Measurements from ENCODE around the gene TPST1. TPM values are rescaled to one million over a fixed set of nuclear protein-coding genes. Genes with fewer than 3 reads are reported as not detected.
"Not testable (repeated sequence)": the region's sequence is repeated elsewhere in the genome, so short reads cannot be mapped to it uniquely, and the experiment has no call there.

The TPST1 gene
- total and polyA plus RNA-seq, 2 donors (not counting 1 experiment from before 2014, with no cell fraction given): 81.8 to 151 TPM

GRCh38 chr7:66227808-66228207 lies 22.7 kb downstream of the TPST1 start:
- H4K20me1 ChIP-seq (ENCODE audit: control insufficient read depth, extremely low read depth, insufficient read depth, low read length): no peaks in the 10 kb centered on the region
- H3K27ac ChIP-seq (ENCODE audit: insufficient read depth, low read length): no peak overlapping the region
- no peak overlapping the region for H3K9ac ChIP-seq (ENCODE audit: insufficient read depth, low read length)
- peaks cover 18% of the 10 kb centered on the region for H3K79me2 ChIP-seq (ENCODE audit: control insufficient read depth, insufficient read depth, low read length)
- no peaks in the 10 kb centered on the region for H3K9me3 ChIP-seq (ENCODE audit: control insufficient read depth, insufficient read depth, low read depth, low read length)
- DNase-seq (ENCODE audit: low read depth in 2 of 2): no peak
- H3K36me3 ChIP-seq (ENCODE audit: control insufficient read depth, insufficient read depth, low read length): no peaks in the 10 kb centered on the region
- H3K4me1 ChIP-seq (ENCODE audit: control insufficient read depth, extremely low read depth, insufficient read depth, low read length): no peaks in the 10 kb centered on the region
- TF ChIP-seq EZH2 (IDR thresholded peaks at IDR 0.05; ENCODE audit: low read length, missing control alignments) (no peak), CTCF (conservative IDR thresholded peaks at IDR 0.05 in 1 of 2, IDR thresholded peaks at IDR 0.05 in 1 of 2; ENCODE audit: low read depth in 1 of 2, low read length in 2 of 2) (no peak)
- H3K4me2 ChIP-seq (ENCODE audit: extremely low read depth, insufficient read depth, low read length): no peak overlapping the region
- no peak overlapping the region for H2AFZ ChIP-seq (ENCODE audit: low read length)
- H3K27me3 ChIP-seq (ENCODE audit: control insufficient read depth, insufficient read depth, low read length): no peaks in the 10 kb centered on the region
- H3K4me3 ChIP-seq (replicated peaks in 1 of 4; ENCODE audit: control extremely low read depth in 1 of 4, insufficient read depth in 1 of 4, low read depth in 3 of 4, low read length in 4 of 4): no peak overlapping the region

GRCh38 chr7:66231326-66232216 lies 26.4 kb downstream of the TPST1 start:
- H3K4me3 ChIP-seq (replicated peaks in 1 of 4; ENCODE audit: control extremely low read depth in 1 of 4, insufficient read depth in 1 of 4, low read depth in 3 of 4, low read length in 4 of 4); H3K27ac ChIP-seq (ENCODE audit: insufficient read depth, low read length); H2AFZ ChIP-seq (ENCODE audit: low read length); H3K36me3 ChIP-seq (ENCODE audit: control insufficient read depth, insufficient read depth, low read length); DNase-seq (ENCODE audit: low read depth in 2 of 2); H3K27me3 ChIP-seq (ENCODE audit: control insufficient read depth, insufficient read depth, low read length); H3K79me2 ChIP-seq (ENCODE audit: control insufficient read depth, insufficient read depth, low read length); H3K4me1 ChIP-seq (ENCODE audit: control insufficient read depth, extremely low read depth, insufficient read depth, low read length); H3K9me3 ChIP-seq (ENCODE audit: control insufficient read depth, insufficient read depth, low read depth, low read length); H3K4me2 ChIP-seq (ENCODE audit: extremely low read depth, insufficient read depth, low read length); H4K20me1 ChIP-seq (ENCODE audit: control insufficient read depth, extremely low read depth, insufficient read depth, low read length); H3K9ac ChIP-seq (ENCODE audit: insufficient read depth, low read length): not testable (repeated sequence)

GRCh38 chr7:66233638-66234037 lies 28.5 kb downstream of the TPST1 start:
- Histone ChIP-seq H3K27me3 (ENCODE audit: control insufficient read depth, insufficient read depth, low read length) (no peaks in the 10 kb centered on the region), H3K27ac (ENCODE audit: insufficient read depth, low read length) (no peak overlapping the region), H2AFZ (ENCODE audit: low read length) (no peak overlapping the region), H3K4me2 (ENCODE audit: extremely low read depth, insufficient read depth, low read length) (no peak overlapping the region), H3K9ac (ENCODE audit: insufficient read depth, low read length) (no peak overlapping the region), H3K4me1 (ENCODE audit: control insufficient read depth, extremely low read depth, insufficient read depth, low read length) (no peaks in the 10 kb centered on the region), H3K9me3 (ENCODE audit: control insufficient read depth, insufficient read depth, low read depth, low read length) (no peaks in the 10 kb centered on the region), H4K20me1 (ENCODE audit: control insufficient read depth, extremely low read depth, insufficient read depth, low read length) (no peaks in the 10 kb centered on the region), H3K79me2 (ENCODE audit: control insufficient read depth, insufficient read depth, low read length) (peaks cover 6% of the 10 kb centered on the region), H3K36me3 (ENCODE audit: control insufficient read depth, insufficient read depth, low read length) (no peaks in the 10 kb centered on the region), H3K4me3 (replicated peaks in 1 of 4; ENCODE audit: control extremely low read depth in 1 of 4, insufficient read depth in 1 of 4, low read depth in 3 of 4, low read length in 4 of 4) (no peak overlapping the region)
- TF ChIP-seq EZH2 (IDR thresholded peaks at IDR 0.05; ENCODE audit: low read length, missing control alignments): no peak
- no peak for TF ChIP-seq CTCF (conservative IDR thresholded peaks at IDR 0.05 in 1 of 2, IDR thresholded peaks at IDR 0.05 in 1 of 2; ENCODE audit: low read depth in 1 of 2, low read length in 2 of 2)
- DNase-seq (ENCODE audit: low read depth in 2 of 2): no peak
